SJSA1 (cell line): ENCODE data around the gene MPP1. TPM values are rescaled to one million over a fixed set of nuclear protein-coding genes. Genes with fewer than 3 reads are reported as not detected.
A peak's percentile ranks its signal among the peaks of the same experiment; 100 is the strongest.
"Not testable (repeated sequence)": the region's sequence is repeated elsewhere in the genome, so short reads cannot be mapped to it uniquely, and the experiment has no call there.

Experiments used
- DNase-seq, 2 experiments: peaks; one replicate each; pipeline ENCODE4 v3.0.0-alpha.2; 2015 to 2020; ENCODE audit warnings: low spot score in 2 of 2, low read depth in 1 of 2
- H3K27ac ChIP-seq: fragments of 250-450 bp; sonication (Bioruptor Pico); 2 replicates; pipeline ENCODE4 v1.5.1; 2020; ENCODE audit warnings: mild to moderate bottlenecking, moderate library complexity
- H3K27me3 ChIP-seq: fragments of 250-450 bp; sonication (Bioruptor Pico); replicated peaks from 2 replicates; pipeline ENCODE4 v1.5.1; 2020; ENCODE audit warnings: mild to moderate bottlenecking, moderate library complexity
- H3K36me3 ChIP-seq: fragments of 250-450 bp; sonication (Bioruptor Pico); 2 replicates; pipeline ENCODE4 v1.5.1; 2020; ENCODE audit warnings: mild to moderate bottlenecking
- H3K4me1 ChIP-seq: fragments of 250-450 bp; sonication (Bioruptor Pico); replicated peaks from 2 replicates; pipeline ENCODE4 v1.6.1; 2021; ENCODE audit warnings: mild to moderate bottlenecking
- H3K4me3 ChIP-seq: fragments of 250-450 bp; sonication (Bioruptor Pico); 2 replicates; pipeline ENCODE4 v1.5.1; 2020; ENCODE audit warnings: mild to moderate bottlenecking
- H3K9me3 ChIP-seq: fragments of 250-450 bp; sonication (Bioruptor Pico); replicated peaks from 2 replicates; pipeline ENCODE4 v1.5.1; 2020; ENCODE audit warnings: mild to moderate bottlenecking
- total RNA-seq: library from RNA; depleted of rRNA; stranded (reverse); fragments of >200 nt; shearing (Covaris generic); gene quantifications from 2 replicates; pipeline ENCODE4 v1.2.3, GENCODE V29; 2014

MPP1 gene
- total RNA-seq, 1 experiment from 2014 or later, result 40.1 TPM

DNA sequence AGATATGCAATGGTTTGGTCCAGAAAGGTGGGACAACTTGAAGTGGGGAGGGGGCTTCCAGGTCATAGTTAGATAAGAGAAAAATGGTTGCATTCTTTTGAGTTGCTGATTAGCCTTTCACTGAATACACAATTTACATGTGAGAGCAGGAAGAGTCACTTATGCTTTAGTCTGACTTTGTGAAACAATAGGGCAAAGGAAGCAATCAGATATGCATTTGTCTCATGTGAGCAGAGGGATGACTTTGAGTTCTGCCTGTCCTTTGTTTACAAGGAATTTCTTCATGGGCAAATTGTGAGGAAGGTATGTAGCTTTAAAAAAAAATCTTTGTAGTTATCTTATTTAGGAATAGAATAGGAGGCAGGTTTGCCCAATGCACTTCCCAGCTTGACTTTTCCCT lies 16.2 kb upstream of the MPP1 start:
- Histone ChIP-seq H3K4me3 (no peak overlapping the region), H3K4me1 (no peaks in the 10 kb centered on the region), H3K27me3 (no peaks in the 10 kb centered on the region), H3K27ac (no peak overlapping the region), H3K36me3 (no peaks in the 10 kb centered on the region), H3K9me3 (no peaks in the 10 kb centered on the region)
- DNase-seq, result no peak

- no peaks in the 10 kb centered on the region for H3K9me3 ChIP-seq
- no peaks in the 10 kb centered on the region for H3K27me3 ChIP-seq
- H3K27ac ChIP-seq, result no peak overlapping the region
- no peaks in the 10 kb centered on the region for H3K36me3 ChIP-seq
- H3K4me1 ChIP-seq, result no peaks in the 10 kb centered on the region; the same call in 1 of the 2 replicates
- DNase-seq, result no peak
- H3K4me3 ChIP-seq, result no peak overlapping the region
These were observed 14.6 kb upstream of the MPP1 start for GRCh38 chrX:154819771-154820341.

- Histone ChIP-seq H3K27me3 (no peaks in the 10 kb centered on the region), H3K4me1 (no peaks in the 10 kb centered on the region; the same call in 1 of the 2 replicates), H3K27ac (no peak overlapping the region), H3K4me3 (no peak overlapping the region), H3K36me3 (no peaks in the 10 kb centered on the region), H3K9me3 (no peaks in the 10 kb centered on the region)
- no peak for DNase-seq
These were observed 13.9 kb upstream of the MPP1 start for GRCh38 chrX:154818916-154819770.

DNA sequence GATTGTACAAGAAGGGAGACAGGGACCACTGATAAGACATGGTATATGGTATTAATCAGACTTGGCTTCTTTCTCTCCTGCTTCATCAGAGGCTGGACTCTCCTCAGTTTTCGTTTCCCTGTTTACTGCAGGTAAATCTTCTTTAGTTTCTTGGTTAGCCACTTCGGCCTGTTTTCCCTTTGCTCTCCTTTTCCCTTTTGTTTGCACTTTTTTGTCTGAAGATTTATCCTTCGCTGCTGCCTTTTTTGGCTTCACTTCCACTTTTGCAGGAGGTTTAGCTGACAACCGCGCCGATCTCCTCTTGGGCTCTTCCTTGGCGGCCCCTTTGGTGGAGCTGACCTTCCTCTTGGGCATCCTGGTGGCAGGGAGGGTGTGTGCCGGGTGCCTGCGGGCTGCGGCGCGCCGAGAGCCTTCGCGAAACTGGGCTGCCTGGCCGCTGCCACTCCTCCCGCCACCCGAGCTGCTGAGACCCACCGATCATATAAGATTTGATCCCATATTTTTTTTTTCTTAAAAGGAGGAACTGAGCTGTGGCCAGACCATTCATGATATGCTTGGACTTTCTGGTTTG lies 11.8 kb upstream of the MPP1 start:
- H3K4me1 ChIP-seq, H3K27me3 ChIP-seq, H3K27ac ChIP-seq, H3K9me3 ChIP-seq, H3K4me3 ChIP-seq, H3K36me3 ChIP-seq, DNase-seq: not testable (repeated sequence)

DNA sequence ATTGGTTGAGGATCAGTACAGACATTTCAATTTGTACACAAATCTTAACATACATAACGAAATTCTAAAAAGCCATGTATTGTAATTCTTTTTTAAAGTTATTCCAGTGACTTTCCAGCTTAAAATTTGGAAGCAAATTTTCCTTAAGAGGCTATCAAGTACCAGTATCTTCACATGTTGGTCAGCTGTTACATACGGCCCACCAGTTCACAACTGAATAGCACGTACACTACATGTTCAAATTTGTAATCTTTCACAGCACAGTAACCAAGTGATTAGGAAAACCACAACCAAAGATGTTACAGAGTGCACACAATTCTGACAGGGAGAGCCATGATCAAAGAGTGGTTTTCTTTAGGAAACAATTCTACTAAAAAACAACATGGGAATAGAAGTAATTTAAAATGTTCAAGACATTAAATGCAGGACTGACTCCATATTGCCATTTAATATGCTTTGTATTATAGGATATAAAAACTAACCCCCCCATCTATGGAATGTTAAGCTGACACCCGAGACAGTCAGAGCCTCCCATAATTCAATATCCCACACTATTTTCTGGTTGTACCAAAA lies 11.1 kb upstream of the MPP1 start:
- H3K36me3 ChIP-seq, H3K4me1 ChIP-seq, DNase-seq, H3K9me3 ChIP-seq, H3K27me3 ChIP-seq, H3K4me3 ChIP-seq, H3K27ac ChIP-seq: not testable (repeated sequence)

- H3K27ac ChIP-seq, result no peak overlapping the region
- no peaks in the 10 kb centered on the region for H3K36me3 ChIP-seq
- no peak overlapping the region for H3K4me3 ChIP-seq
- no peaks in the 10 kb centered on the region for H3K9me3 ChIP-seq
- H3K4me1 ChIP-seq, result no peaks in the 10 kb centered on the region; the same call in 1 of the 2 replicates
- DNase-seq, result no peak
- H3K27me3 ChIP-seq, result no peaks in the 10 kb centered on the region
These were observed 10.1 kb upstream of the MPP1 start for GRCh38 chrX:154815274-154815818.

DNA sequence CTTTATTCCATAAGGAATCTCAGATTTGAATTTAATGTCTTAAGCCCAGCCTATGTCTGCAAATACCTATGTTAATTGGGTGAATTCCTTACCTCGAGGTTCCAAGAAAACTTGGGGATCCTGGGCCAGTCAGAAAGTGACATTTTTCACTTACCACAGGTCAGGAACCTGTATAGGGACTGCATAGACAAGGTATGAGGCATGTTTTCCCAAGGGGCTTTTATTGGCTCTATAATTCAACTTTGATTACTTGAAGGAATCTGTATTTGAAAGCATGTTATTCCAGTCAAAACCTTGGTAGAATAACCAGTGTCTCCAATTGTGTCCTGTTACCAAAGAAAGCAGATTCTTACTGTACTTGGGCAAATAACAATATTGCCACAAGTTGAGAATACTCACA lies 8.5 kb upstream of the MPP1 start:
- no peaks in the 10 kb centered on the region; the same call in 1 of the 2 replicates for H3K4me1 ChIP-seq
- no peak overlapping the region for H3K27ac ChIP-seq
- no peaks in the 10 kb centered on the region for H3K9me3 ChIP-seq
- H3K4me3 ChIP-seq, result no peak overlapping the region
- no peaks in the 10 kb centered on the region for H3K36me3 ChIP-seq
- H3K27me3 ChIP-seq, result no peaks in the 10 kb centered on the region
- no peak for DNase-seq

GRCh38 chrX:154812341-154813101 lies 7.2 kb upstream of the MPP1 start:
- no peak for DNase-seq
- H3K27ac ChIP-seq, result no peak overlapping the region
- no peaks in the 10 kb centered on the region; the same call in 1 of the 2 replicates for H3K4me1 ChIP-seq

GRCh38 chrX:154809939-154810665 lies 4.8 kb upstream of the MPP1 start:
- DNase-seq, result no peak
- no peaks in the 10 kb centered on the region for H3K27me3 ChIP-seq
- H3K36me3 ChIP-seq, result no peaks in the 10 kb centered on the region
- H3K9me3 ChIP-seq, result no peaks in the 10 kb centered on the region
- H3K4me3 ChIP-seq, result no peak overlapping the region
- peaks cover 4% of the 10 kb centered on the region; the same call in 1 of the 2 replicates for H3K4me1 ChIP-seq
- no peak overlapping the region for H3K27ac ChIP-seq

More at GRCh38 chrX:154812341-154813101, 7.2 kb upstream of the MPP1 start:
- H3K9me3 ChIP-seq, result no peaks in the 10 kb centered on the region
- no peaks in the 10 kb centered on the region for H3K36me3 ChIP-seq
- H3K27me3 ChIP-seq, result no peaks in the 10 kb centered on the region
- H3K4me3 ChIP-seq, result no peak overlapping the region

DNA sequence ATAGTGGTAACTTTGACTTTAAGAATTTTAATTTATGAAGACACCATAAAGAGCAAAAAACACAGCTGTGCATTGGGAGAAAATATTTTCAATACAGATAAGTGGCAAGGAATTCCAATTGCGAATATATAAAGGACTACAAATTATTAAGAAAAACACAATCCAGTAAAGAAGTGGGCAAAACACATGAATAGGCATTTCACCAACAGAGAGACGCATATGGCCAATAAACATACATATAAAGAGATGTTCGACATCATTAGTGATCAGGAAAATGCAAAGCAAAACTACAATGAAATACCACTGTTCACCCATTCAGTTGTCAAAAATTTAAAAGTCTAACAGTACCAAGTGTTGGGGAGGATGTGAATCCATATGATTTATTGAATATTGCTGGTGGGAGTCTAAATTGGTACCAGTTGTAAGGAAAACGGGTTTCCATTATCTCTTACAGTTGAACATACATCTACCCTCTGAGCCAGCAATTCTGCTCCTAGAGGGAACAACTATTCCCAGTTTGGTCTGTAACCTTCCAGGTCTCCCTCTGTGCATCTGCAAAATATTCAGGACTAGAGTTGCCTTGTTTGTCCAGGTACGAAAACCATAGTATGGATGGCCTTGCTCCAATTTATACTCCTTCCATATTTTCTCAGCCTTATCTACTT lies 1.7 kb upstream of the MPP1 start:
- no peaks in the 10 kb centered on the region for H3K36me3 ChIP-seq
- DNase-seq, result no peak
- H3K4me3 ChIP-seq, result no peak overlapping the region

GRCh38 chrX:154805696-154806091 lies 409 bp upstream of the MPP1 start:
- H3K4me3 ChIP-seq, result peak overlapping the region; percentile 61
- H3K27ac ChIP-seq, result no peak overlapping the region
- DNase-seq, result no peak
- H3K4me1 ChIP-seq, result peaks cover 9% of the 10 kb centered on the region
- H3K36me3 ChIP-seq, result no peaks in the 10 kb centered on the region
- no peaks in the 10 kb centered on the region for H3K9me3 ChIP-seq
- no peaks in the 10 kb centered on the region for H3K27me3 ChIP-seq

More for the DNA sequence above, 1.7 kb upstream of the MPP1 start:
- Histone ChIP-seq H3K9me3 (no peaks in the 10 kb centered on the region), H3K4me1 (peaks cover 9% of the 10 kb centered on the region), H3K27me3 (no peaks in the 10 kb centered on the region), H3K27ac (no peak overlapping the region)

DNA sequence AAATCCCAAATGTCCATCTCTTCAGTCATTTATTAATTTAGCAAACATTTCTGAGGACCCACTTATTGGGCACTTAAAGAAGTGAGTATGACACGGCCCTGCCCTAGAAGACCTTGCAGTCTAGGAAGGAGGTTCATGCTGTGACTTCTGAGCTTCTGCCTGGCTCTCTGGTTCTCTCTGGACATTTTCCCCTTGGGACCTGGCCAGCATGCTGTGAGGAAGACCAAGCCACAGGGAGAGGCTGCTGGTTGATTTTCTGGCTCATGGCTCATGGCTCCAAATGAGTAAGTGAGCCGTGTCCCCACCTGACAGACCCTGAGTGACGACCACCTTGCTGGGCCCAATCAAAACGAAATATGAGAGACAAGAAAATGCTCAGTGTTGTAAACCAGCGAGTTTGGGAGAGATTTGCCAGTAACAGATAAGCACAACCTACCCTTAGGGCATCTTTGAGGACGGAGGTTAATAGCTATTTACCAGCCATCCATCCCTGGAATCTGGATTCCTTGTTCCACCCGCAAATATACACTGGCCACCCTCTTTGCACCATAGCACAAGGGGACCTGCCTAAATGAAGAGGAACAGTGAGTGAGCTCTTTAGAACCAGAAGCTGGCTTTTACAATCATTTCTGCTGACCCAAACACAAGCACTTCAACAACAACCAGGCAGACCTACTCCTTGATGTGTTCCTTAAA lies 876 bp downstream of the MPP1 start:
- H3K27ac ChIP-seq, result no peak overlapping the region
- H3K27me3 ChIP-seq, result no peaks in the 10 kb centered on the region
- no peaks in the 10 kb centered on the region for H3K36me3 ChIP-seq
- no peaks in the 10 kb centered on the region for H3K9me3 ChIP-seq
- peaks cover 20% of the 10 kb centered on the region for H3K4me1 ChIP-seq
- DNase-seq, result no peak
- H3K4me3 ChIP-seq, result peak overlapping the region; percentile 61
